HG03045 (cell line): ENCODE results near the gene DCDC2C.
"Not testable (repeated sequence)": the region's sequence is repeated elsewhere in the genome, so short reads cannot be mapped to it uniquely, and the experiment has no call there.

ENCODE experiments used
- ATAC-seq: cut with Tn5 transposase; IDR thresholded peaks from one replicate; pipeline ENCODE4 v1.9.1; 2021; ENCODE audit warnings: mild to moderate bottlenecking, moderate library complexity; ENCODE audit not compliant: unreplicated experiment

DCDC2C gene, protein sequence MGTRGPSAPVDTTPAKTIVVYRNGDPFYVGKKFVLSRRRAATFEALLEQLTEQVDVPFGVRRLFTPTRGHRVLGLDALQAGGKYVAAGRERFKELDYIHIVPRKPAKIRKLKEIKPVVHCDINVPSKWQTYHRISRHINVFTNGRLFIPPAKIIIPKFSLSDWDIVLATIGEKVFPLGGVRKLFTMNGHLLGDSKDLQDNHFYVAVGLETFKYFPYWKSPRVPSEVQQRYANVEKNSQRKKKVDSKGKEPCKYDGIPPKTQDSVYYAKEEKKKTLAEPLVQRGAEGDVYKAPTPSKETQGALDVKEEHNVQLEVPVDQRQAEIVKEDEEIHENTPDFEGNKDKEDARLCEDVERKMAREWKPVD

DNA sequence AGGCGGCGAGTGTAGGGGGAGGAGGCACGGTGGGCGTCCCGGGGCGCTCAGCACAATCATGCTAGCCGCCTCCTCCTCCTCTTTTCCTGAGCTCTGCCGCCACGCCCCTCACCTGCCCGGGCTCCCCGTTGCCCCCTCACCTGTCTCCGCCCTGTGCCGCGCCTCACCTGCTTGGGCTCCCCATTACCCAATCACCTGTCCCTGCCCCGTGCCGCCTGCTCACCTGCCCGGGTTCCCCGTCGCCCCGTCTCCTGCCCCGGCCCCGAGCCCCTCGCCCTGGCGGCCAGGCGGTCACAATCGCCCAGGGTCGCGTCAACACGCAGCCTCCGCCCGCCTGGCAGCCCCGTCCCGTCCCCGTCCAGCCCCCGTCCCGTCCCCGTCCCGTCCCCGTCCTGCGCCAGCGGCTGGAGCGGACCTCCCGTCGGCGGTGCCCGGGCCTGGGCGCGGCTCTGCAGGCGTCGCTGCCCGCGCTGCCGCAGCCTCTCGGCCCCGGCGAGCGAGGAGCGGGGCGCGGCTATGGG lies at the start of gene DCDC2C:
DCDC2C (plus strand) TSS at position 340 of the 521 bp plus-strand sequence; CDS start at position 517, 177 bp downstream.
- ATAC-seq = no peak

DNA sequence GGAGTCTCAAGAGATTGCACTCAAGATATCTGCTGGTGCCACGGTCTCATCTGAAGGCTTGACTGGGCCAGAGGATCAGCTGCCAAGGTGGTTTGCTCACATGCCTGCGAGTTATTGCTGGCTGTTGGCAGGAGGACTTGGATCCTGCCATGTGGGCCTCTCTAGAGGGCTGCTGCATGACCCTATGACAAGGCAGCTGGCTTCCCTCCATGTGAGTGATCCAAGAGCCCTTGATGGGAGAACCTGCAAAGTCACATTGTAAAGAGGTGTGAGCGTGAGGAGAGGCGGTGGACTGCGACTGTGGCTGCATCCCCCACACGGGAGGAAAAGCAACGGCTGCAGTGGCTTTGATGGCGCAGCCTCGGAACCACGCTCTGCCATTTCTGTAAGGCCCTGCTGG lies 49.4 kb upstream of the DCDC2C start:
- ATAC-seq = no peak

DNA sequence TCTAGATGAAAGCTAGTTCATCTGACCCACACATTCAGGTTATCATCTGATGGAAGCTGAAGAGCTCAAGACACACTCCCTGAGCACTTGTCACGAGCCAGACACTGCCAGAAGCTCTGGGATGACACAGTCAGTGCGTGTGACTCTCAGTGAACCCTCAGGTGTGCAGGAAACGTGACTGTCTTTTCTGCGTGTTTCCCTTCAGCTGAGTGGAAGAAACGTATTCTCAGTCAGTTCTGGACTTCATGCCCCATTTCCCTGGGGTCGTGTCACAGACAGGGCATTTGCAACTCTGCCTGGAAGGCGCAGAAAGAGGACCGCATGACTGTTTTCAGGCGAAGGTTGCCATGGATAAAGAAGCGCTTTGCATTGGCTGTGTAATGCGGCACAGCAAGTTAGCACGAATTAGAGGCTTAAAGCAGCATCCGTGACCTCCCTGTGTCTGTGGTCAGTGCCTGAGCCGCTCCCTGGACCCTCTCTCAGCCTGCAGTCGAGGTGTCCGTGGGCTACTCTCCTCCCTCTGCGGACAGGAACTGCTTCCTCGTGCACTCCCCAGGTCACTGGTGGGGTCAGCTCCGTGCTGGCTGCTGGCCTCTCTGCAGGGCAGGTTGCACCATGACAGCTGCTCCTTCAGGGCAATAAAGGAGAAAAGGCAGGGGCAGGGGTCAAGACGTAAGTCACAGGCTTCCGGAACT lies 48.7 kb upstream of the DCDC2C start:
- no peak for ATAC-seq

DNA sequence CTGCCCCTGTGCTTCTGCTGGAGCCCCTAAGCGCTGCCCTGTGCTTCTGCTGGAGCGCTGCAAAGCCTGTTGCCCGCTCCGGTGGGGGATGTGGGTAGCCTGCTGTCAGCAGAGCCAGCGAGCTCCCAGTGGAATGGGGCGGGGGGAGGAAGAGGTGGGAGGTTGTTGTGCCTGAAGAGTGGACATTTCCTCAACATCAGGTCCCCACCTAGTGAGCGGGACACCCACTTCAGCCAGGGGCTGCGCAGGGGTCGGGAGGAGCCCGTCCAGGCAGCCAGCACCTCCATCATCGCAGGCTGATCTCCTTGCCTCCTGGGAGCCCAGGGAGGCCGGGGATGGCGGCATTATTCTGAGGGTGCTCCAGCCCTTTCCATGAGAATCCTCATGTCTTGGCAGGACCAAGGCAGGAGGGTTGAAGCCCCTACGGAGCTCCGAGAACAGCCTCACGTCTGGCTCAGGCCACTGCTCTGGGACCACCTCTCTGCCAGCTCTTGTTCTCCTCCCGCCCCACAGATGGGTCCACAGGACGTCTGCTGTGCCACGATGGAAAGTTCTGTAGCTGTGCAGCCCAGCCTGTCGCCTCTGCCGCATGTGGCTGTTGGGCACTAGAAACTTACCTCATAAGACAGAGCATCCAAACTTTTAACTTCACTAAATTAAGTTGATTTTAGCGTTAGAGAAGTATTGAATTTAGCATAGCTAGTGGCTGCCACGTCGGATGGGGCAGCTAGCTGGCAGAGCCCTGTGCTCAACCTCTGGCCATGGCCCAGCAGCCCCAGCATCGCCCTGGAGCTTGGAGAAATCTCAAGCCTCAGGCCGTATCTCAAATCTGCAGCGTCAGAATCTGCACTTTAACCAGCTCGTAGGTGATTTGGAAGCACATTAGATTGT lies 47.3 kb upstream of the DCDC2C start:
- ATAC-seq = no peak

DNA sequence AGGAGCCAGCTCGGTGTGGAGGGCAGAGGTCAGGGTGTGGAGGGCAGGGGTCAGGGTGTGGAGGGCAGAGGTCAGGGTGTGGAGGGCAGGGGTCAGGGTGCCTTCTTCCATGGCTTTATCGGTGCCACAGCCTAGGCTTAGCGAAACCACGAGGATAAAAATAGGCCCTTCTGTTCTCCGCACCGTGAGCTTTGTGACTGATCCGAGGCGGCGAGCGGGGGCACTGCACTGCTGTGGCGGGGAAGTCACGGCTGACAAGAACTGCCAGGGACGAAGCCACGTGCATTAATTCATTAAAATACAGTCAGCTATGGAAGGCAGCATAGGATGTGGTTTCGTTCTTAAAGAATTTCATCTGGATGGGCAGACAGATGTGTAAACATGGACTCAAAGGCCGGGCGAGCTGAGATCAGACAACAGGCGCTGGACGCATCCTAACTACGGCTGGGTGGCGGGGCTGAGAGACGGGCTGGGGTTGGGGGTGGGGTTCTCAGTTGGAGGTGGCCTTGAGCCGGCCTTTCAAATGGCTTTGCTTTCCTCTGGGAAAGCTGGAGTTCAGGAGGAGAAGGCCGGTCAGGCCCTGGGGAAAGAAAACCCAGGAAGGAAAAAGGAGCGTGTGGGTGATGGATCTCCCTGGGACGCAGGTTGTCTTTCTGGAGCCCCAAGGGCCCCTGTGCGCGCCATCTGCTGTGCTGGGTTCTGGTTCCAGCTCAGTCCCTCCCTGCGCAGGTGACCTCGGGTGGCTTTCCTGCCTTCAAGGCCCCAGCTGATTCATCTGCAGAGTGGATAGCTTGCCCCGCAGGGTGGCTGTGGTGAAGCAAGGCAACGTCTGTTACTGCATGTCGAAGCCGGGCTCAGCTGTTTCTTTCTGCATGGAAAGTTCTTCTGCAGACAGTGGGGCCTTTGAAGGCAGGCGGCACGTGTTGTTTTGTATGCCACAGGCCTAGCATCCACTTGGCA lies 46.3 kb upstream of the DCDC2C start:
- no peak for ATAC-seq

DNA sequence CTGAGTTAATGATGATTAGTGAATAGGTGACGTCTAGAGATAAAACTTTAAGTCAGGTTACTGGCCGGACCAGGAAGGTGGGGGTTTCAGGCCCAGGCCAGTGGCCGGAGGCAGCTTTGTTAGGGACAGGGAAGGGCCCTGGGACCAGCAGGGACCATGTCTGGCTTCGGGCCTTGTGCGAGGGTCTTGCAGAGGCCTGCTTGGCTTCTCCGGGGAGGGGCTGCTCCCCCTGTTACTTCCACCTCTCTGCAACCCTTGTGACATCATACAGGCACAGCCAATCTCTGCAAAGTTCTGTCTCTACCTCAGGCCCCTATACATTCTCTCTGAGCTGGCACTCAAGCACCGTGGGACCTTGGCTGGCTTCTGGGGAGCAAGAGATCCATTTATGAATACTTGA lies 45.5 kb upstream of the DCDC2C start, which contains the start of gene ALLC:
ALLC (plus strand) TSS at position 320 of the 400 bp plus-strand sequence. CDS start 12,958 bp downstream, outside the sequence.
- no peak for ATAC-seq

DNA sequence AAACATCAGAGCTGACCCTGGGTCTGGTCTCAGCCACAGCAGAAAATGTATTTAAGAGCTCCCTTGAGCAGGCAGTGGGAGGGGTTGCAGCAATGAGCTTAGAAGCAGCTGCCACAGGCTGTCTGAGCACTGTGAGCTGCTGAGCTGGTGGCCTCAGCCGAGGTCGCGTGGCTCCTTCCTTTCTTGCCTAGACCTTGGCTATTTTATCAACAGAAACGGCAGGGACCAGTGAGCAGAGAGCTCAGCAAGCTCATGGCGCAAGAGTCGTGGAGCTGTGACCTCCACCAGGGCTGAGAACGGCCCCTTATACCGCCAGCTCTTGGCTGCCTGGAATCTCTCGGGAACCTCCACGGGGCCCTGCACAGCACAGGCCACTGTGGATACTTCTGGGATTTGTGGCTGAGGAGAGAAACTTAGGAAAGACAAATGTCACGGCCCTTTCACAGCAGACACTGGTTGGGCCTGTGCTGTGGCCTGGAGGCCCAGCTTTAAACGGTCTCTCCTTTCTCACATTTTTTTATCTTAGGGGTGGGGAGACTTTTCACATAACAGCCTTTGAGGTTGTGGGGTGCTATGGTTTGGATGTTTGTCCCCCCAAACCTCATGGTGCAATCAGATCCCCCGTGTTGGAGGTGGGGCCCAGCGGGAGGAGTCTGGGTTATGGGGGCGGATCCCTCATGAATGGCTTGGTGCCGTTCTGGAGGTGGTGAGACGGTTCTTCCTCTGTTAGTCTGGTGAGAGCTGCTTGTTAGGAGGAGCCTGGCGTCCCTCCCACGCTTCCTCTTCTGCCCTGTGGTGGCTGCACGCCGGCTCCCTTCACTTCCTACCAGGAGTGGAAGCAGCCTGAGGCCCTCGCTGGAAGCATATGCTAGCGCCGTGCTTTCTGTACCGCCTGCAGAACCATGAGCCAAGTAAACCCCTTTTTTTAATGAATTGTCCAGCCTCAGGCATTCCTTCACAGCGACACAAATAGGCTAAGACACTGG lies 43.6 kb upstream of the DCDC2C start:
- no peak for ATAC-seq

DNA sequence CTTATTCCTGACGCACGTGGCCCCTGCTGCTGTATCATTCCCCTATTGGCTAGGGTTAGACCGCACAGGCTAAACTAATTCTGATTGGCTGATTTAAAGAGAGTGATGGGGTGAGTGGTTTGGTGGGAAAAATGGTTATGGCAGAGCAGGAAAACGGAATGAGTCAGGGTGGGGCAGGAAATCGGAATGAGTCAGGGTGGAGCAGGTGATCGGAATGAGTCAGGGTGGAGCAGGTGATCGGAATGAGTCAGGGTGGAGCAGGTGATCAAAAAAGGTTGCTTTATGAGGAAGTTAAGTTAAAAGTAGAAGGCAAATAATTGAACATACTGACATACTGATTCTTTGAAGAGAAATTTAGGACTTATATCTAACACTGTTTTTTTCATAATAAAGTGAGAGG lies 42.7 kb upstream of the DCDC2C start:
- ATAC-seq = not testable (repeated sequence)

DNA sequence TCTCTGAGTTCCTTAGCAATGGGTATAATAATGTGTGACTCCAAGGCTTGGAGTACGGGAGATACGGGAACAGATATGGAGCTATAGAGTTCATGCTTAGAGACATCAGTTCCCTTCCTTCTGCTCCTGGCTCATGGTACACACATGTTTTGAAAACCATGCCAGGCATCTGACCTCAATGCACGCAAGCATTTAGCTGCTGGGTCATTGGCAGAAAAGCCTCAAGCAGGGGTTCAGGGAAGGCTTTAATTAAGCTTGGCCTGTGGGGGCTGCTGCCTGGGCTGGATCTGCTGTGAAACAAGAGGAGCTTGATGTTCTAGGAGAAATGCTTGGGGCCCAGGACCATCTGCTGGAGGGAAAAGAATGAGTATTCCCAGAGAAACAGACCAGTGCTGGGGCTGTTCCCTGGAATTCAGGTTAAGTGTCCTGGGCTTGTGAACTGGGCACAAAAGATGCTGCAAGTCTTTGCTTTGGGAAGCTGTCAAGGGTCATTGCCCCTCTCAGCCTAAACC lies 42.2 kb upstream of the DCDC2C start:
- no peak for ATAC-seq

DNA sequence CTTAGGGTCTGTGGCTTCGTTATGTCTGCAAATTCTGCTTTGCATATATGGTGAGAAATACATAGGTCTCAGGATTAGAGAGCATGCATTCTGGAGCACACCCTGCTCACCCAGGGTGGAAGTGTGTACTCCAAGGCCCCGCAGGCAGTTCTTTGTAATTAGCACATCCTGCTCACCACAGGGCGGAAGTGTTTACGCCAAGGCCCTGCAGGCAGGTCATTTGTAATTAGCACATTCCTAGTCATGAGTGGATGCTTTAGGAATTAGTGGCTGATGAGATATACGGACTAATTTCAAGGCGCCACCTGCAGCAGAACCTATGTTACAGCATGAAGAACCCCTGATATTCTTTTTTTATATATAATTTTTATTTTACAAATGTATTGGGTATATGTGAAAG lies 41.1 kb upstream of the DCDC2C start:
- no peak for ATAC-seq

DNA sequence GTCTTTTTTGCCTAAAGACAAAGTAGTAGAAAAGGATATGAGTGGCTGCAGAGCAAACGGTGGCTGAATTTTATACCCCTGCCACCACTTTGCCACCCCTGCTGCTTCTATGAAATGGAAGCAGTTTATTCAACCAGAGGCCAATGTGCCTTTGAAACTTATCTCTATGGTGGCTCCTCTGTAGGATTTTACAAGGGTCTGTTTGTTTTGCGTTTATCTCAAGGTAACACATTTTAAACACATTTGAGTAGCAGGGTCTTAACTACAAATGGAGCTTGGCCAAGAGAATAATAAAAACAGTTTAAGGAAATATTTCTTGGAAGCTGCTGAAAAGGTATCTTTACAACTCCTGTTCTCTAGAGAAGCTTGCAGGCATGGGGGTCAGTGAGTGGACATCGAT lies 39.3 kb upstream of the DCDC2C start:
- ATAC-seq = no peak

DNA sequence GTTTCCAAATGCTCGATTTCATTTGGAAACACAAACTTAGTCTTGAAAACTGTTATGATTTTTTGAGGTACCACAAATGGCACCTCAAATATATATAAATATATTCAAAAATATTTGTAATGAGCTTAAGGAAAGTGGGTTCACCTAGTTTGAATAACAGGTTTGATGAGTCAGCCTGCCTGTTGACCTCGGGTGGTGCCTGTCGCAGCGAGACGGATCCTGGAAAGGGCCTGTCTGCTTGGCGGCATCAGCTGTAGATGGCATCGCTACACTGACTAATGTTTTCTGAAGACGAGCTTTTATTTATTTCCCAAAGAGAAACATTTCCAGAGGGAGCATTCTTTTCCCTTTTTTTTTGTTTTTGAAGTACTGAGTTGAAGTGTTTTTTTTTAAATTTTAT lies 38.5 kb upstream of the DCDC2C start:
- ATAC-seq = no peak

DNA sequence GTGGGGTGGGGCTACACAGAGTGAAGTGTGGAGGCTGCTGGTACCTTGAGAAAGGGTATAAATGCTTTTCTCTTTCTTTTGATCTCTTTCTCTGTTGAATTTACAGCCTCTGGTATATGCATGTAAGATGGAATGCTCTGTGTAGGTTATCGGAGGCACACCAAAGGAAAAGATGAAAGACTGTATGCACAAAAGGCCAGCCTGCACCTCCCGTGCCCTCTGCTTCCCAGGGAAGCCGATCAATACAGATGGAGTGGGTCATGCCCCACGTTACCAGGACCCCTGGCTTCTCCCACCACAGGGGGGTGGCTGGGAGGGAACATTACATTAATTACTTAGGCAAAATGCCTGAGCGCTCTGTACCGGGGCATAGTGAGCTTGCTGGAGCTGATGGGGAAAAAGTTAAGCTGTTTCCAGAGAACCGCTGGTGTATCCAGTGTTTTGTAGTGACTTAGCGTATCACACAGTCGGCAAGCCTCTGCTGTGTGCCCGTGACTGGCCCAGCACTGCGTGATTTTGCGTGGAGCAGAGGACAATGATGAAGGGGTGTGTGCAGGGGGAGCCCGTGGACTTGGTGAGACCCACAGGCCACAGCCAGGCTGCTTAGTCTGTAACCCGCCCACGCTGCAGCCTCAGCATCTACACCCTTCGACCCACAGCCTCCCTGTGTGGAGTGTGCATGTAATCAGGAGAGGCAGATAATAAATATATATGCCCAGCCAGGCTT lies 37.3 kb upstream of the DCDC2C start:
- ATAC-seq = no peak

DNA sequence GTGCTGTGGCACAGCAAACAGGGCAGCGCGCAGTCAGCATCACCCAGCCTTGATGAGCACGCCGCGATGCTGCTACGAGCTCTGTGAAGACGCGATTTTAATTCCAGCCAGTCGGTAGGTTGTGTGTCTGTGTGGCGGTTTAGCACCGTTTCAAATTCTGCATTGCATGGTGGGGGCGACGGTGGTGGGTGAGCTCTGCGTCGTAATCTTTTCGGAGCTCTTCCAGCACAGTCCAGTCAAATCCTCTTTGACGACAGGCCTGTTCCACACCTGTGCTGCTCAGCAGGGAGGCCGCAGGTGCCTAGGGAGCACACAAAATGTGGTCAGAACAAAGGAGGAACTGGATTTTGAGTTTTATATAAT lies 36.8 kb upstream of the DCDC2C start:
- no peak for ATAC-seq

DNA sequence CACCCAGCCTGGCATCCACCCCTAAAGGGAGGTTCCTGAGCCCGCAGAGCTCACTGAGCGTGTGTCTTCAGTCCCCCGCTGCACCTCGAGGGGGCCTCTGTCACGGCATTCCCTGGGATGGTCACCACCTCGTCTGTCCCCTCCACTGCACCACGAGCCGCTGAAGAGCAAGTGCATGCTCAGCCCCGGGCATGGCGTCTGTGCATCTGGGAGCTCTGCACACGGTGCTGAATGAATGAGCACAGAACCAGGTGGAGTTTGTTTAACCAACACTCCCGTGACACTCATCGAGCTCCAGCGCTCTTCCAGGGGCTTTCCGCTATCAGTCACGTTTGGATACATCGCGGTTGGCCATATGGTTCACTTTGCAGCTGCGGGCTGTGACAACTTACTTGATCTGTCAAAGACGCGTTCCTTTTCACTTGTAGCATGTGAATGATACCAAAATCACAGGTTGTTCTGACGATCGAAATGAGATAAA lies 36.2 kb upstream of the DCDC2C start:
- no peak for ATAC-seq

DNA sequence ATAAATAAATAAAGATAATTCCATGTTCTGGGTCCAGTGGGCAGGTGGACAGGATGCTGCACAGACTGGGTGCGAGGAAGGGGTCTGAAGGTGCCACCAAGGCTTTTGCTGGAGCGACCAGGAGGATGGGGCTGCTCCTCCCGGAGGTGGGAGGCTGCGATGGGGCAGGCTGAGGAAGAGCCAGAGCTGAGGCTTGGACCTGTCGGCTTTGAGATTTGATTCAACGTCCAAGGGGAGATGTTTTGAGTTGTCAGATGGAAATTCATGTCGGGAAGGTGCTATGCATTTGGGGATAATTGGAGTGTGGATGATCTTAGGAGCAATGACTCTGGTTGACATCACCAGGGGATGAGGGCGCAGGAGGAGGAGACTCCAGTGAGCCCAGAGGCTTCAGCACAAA lies 33.7 kb upstream of the DCDC2C start:
- no peak for ATAC-seq

DNA sequence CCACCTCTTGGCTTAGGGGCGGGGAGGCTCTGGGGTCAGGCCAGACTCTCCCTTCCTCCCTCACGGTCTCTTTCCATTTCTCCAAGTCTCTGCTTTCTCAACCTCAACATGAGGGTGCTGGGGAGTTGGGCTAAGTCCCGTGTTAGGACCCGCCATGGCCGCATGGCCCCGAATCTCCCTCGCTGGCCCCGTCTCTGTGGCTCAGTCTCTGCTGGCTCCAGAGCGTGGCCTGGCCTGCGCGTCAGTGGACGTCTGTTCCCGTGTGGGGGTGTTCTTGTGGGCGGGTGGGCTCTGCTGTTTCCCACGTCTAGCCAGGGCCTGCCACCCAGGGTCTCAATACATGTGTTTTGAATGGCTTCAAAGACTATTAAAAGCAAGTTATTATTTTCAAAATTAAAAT lies 33.0 kb upstream of the DCDC2C start:
- ATAC-seq = no peak

DNA sequence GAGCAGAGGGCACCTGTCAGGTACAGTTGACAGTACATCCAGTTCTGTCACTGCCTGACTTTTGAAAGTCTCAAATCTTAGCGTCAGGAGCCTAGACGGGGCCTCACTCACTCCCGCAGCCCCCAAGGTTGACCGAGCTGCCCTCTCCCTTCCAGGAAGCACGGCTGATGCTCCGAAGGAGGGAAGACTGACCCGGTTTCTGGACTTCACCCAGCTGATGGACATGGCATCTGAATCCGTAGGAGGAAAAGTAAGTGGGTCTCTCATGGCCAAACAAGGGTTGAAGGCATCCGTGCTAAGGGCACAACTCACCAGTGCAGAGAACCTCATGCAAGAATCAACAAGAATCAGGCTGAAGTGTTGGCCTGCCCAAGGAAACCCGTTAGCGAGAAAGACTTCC lies 32.4 kb upstream of the DCDC2C start:
- ATAC-seq = no peak
